Heart left ventricle (tissue), 16 donors: ENCODE data around the gene WHRN. TPM values are rescaled to one million over a fixed set of nuclear protein-coding genes. Genes with fewer than 3 reads are reported as not detected.

ENCODE experiments used
- ATAC-seq, 4 donors: fragments of 200-7000 bp; cut with Tn5 transposase; one replicate each; pipeline ENCODE4 v1.9.1; 2020 to 2022; ENCODE audit warnings: moderate library complexity in 4 of 4, mild to moderate bottlenecking in 3 of 4, moderate number of reproducible peaks in 1 of 4
- DNase-seq, 5 donors: peaks; one replicate each; pipeline ENCODE4 v3.0.0-alpha.2; 2020
- H3K27ac ChIP-seq, 12 donors: fragments of 200-600 bp; sonication (generic) in 4 of 12; one replicate each; pipeline versions ENCODE4 v1.5.0 to v1.8.0; 2016 to 2022; ENCODE audit warnings: mild to moderate bottlenecking in 2 of 12
- H3K27me3 ChIP-seq, 9 donors: fragments of 200-600 bp; sonication (generic) in 2 of 9; one replicate each; pipeline versions ENCODE4 v1.5.1 to v1.8.0; 2016 to 2022; ENCODE audit warnings: mild to moderate bottlenecking in 3 of 9
- H3K36me3 ChIP-seq, 9 donors: fragments of 200-600 bp; sonication (generic) in 2 of 9; one replicate each; pipeline versions ENCODE4 v1.5.0 to v1.8.0; 2018 to 2022; ENCODE audit warnings: mild to moderate bottlenecking in 2 of 9
- H3K4me1 ChIP-seq, 12 donors: fragments of 200-600 bp; sonication (generic) in 4 of 12; one replicate each; pipeline versions ENCODE4 v1.5.0 to v1.8.0; 2016 to 2022; ENCODE audit warnings: mild to moderate bottlenecking in 3 of 12
- H3K4me3 ChIP-seq, 12 donors: fragments of 200-600 bp; sonication (generic) in 4 of 12; one replicate each; pipeline versions ENCODE4 v1.5.0 to v1.8.0; 2017 to 2022; ENCODE audit warnings: mild to moderate bottlenecking in 9 of 12, moderate library complexity in 4 of 12
- H3K9me3 ChIP-seq, 12 donors: fragments of 200-600 bp; sonication (generic) in 4 of 12; one replicate each; pipeline versions ENCODE4 v1.5.0 to v1.8.0; 2016 to 2022; ENCODE audit warnings: mild to moderate bottlenecking in 1 of 12
- CTCF ChIP-seq, 12 donors: fragments of 200-600 bp; sonication (generic) in 4 of 12; IDR thresholded peaks; one replicate each; pipeline versions ENCODE4 v1.5.0 to v1.8.0; 2018 to 2022; ENCODE audit warnings: antibody characterized with exemption in 12 of 12, mild to moderate bottlenecking in 5 of 12
- POLR2A ChIP-seq, 2 donors: fragments of 450-650 bp; IDR thresholded peaks; one replicate each; pipeline ENCODE4 v1.6.1; 2017; ENCODE audit warnings: antibody characterized with exemption in 2 of 2, mild to moderate bottlenecking in 2 of 2, moderate library complexity in 2 of 2
- WGBS, 4 donors: extraction: QIAGEN DNeasy Blood & Tissue Kit in 2 of 4; methylation state at CpG; one replicate each; pipeline versions ENCODE4 v1.1.5 to v1.1.7; 2013 to 2018; 5-methylcytosine and 5-hydroxymethylcytosine counted together
- intact Hi-C, 10 donors: fragments of 100-400 bp; cut with DNase I; formaldehyde crosslinking; loops; one replicate each; pipeline versions ENCODE4 v1.11.1 to v1.14.2; 2022
- polyA plus RNA-seq, 2 donors: library from polyadenylated mRNA; stranded (reverse); fragments of 200-250 nt; gene quantifications; one replicate each; pipeline ENCODE4 v1.2.3, GENCODE V29; 2013
- total RNA-seq, 9 donors: library from RNA; depleted of rRNA in 2 of 9; stranded (reverse); fragments of >200 nt in 2 of 9; fragmentation: NEBNext Ultra II Directional in 3 of 9; extraction: Animal tissue kit (Norgen Biotek cat#: 25700) in 3 of 9; gene quantifications; one replicate each; pipeline versions ENCODE4 v1.1.0 to v1.2.4, GENCODE V29; 2016 to 2023
- donor health status: ischemic (EF 13 %, LVEDD 7.1; RV severe dilation, severe dysfunction).
- donor health status: healthy with polysubstance abuse.
- donor health status: DM: no; HTN: yes; CAD: no.
- donor health status: DM: no; HTN: no; CAD: no.
- donor health status: ischemic (EF 25% LVEDD 6.9; RV normal size, moderate dysfunction).
- donor health status: ischemic (EF 25% LVEDD 5.7; RV mildly dilated, moderate dysfunction).
- donor health status: healthy.
- donor health status: DM: yes; HTN: yes; CAD: no.
- donor health status: ischemic (EF 35%, LVEDD 5.7; RV mildly dilated, moderate dysfunction).
- donor health status: nonischemic (EF 11% LVEDD 7.7; RV severe dilation, severe dysfunction).
- donor health status: DM: yes; HTN: yes; CAD: no.
- donor health status: PGD.
- donor health status: ischemic (EF 29% LVEDD 5.4; RV normal size, mild dysfunction).
- donor health status: nonischemic (EF 23%, LVEDD 6.1; RV moderate dilation, normal function).

Gene WHRN
- total and polyA plus RNA-seq, 11 donors = 0.12 to 1.4 (median 0.56) TPM

GRCh38 chr9:114469091-114469853 is 36.0 kb downstream of the WHRN start:
- TF ChIP-seq CTCF (IDR thresholded peaks at IDR 0.05) = no peak
- TF ChIP-seq POLR2A (IDR thresholded peaks at IDR 0.05) = no peak
- no peak overlapping the region for H3K27ac ChIP-seq
- H3K4me3 ChIP-seq = no peak overlapping the region
- DNase-seq = no peak
- WGBS, 4 donors = 83 to 94% (median 91%) methylated on average over 11 to 16 of the region's 16 CpGs
- intact Hi-C loops = no loop called here
- H3K36me3 ChIP-seq = no peaks in the 10 kb centered on the region
- peaks cover 0 to 9% (median 0%) of the 10 kb centered on the region in 12 donors for H3K9me3 ChIP-seq
- H3K4me1 ChIP-seq = no peaks in the 10 kb centered on the region
- peaks cover 0 to 3% (median 0%) of the 10 kb centered on the region in 9 donors for H3K27me3 ChIP-seq
- ATAC-seq = no peak

GRCh38 chr9:114467910-114468309 is 37.4 kb downstream of the WHRN start:
- no peaks in the 10 kb centered on the region for H3K4me1 ChIP-seq
- intact Hi-C loops = no loop called here
- ATAC-seq (no peak), DNase-seq (no peak)
- H3K9me3 ChIP-seq = peaks cover 0 to 9% (median 0%) of the 10 kb centered on the region in 12 donors
- 89 to 95% (median 92%) methylated on average over 2 of the region's 2 CpGs for WGBS, 4 donors
- no peaks in the 10 kb centered on the region for H3K36me3 ChIP-seq
- peaks cover 0 to 3% (median 0%) of the 10 kb centered on the region in 9 donors for H3K27me3 ChIP-seq
- H3K4me3 ChIP-seq = no peak overlapping the region
- H3K27ac ChIP-seq = no peak overlapping the region
- TF ChIP-seq CTCF (IDR thresholded peaks at IDR 0.05) (no peak), POLR2A (IDR thresholded peaks at IDR 0.05) (no peak)

GRCh38 chr9:114467226-114467750 is 38.0 kb downstream of the WHRN start:
- 88 to 90% (median 89%) methylated on average over 19 of the region's 19 CpGs for whole genome bisulfite sequencing, 4 donors
- Histone ChIP-seq H3K27me3 (peaks cover 0 to 3% (median 0%) of the 10 kb centered on the region in 9 donors), H3K27ac (no peak overlapping the region), H3K36me3 (no peaks in the 10 kb centered on the region), H3K4me1 (no peaks in the 10 kb centered on the region), H3K9me3 (peaks cover 0 to 9% (median 0%) of the 10 kb centered on the region in 12 donors), H3K4me3 (no peak overlapping the region)
- no peak for DNase-seq
- intact Hi-C loops = no loop called here
- no peak for ATAC-seq
- no peak for TF ChIP-seq CTCF (IDR thresholded peaks at IDR 0.05)
- no peak for TF ChIP-seq POLR2A (IDR thresholded peaks at IDR 0.05)
